NCI-H1436 treated with DMSO at 0.1 percent for 48 hours (cell line): ENCODE measurements around the gene TAF7L.

Source experiments
- DNase-seq: peaks from one replicate; lab custom pipeline; 2025; lab: John Stamatoyannopoulos, UW

TAF7L gene

GRCh38 chrX:101220662-101221260 is 70.4 kb downstream of the TAF7L start:
- DNase-seq: no peak

GRCh38 chrX:101219864-101220346 is 71.2 kb downstream of the TAF7L start:
- no peak for DNase-seq

GRCh38 chrX:101219116-101219863 is 71.8 kb downstream of the TAF7L start, which contains the start of gene DRP2:
Gene DRP2, plus strand, starts transcription at chrX:101219786. Its CDS starts 11,862 bp downstream, at chrX:101231648.
- DNase-seq: no peak
